Immature natural killer cell (primary cell): ENCODE results near the gene SH2D3C. TPM values are rescaled to one million over a fixed set of nuclear protein-coding genes. Genes with fewer than 3 reads are reported as not detected.

ENCODE experiments used
- DNase-seq, 3 donors: peaks; one replicate each; pipeline ENCODE4 v3.0.0; 2022; ENCODE audit warnings: mixed read lengths in 1 of 3
- H3K27ac Mint-ChIP-seq, 6 donors: one replicate each; pipeline ENCODE4 v1.8.0; 2020; ENCODE audit warnings: mixed read lengths in 6 of 6, mild to moderate bottlenecking in 5 of 6, inconsistent platforms in 4 of 6, moderate library complexity in 3 of 6
- H3K27me3 Mint-ChIP-seq, 3 donors: one replicate each; pipeline ENCODE4 v1.8.0; 2020 to 2021; ENCODE audit warnings: low read depth in 3 of 3, mild to moderate bottlenecking in 3 of 3, mixed read lengths in 3 of 3, moderate library complexity in 3 of 3, inconsistent platforms in 1 of 3
- H3K36me3 Mint-ChIP-seq, 3 donors: one replicate each; pipeline ENCODE4 v1.8.0; 2020; ENCODE audit warnings: mixed read lengths in 3 of 3, inconsistent platforms in 2 of 3, mild to moderate bottlenecking in 2 of 3
- H3K4me1 Mint-ChIP-seq, 2 donors: one replicate each; pipeline ENCODE4 v1.8.0; 2020; ENCODE audit warnings: inconsistent platforms in 2 of 2, mild to moderate bottlenecking in 2 of 2, mixed read lengths in 2 of 2, moderate library complexity in 1 of 2
- H3K4me3 Mint-ChIP-seq, 5 donors: one replicate each; pipeline ENCODE4 v1.8.0; 2020; ENCODE audit warnings: mild to moderate bottlenecking in 5 of 5, mixed read lengths in 5 of 5, inconsistent platforms in 3 of 5, moderate library complexity in 3 of 5
- H3K9me3 Mint-ChIP-seq, 6 donors: one replicate each; pipeline ENCODE4 v1.8.0; 2020; ENCODE audit warnings: mild to moderate bottlenecking in 6 of 6, mixed read lengths in 6 of 6, inconsistent platforms in 4 of 6, moderate library complexity in 3 of 6
- polyA plus RNA-seq, 3 donors: library from polyadenylated mRNA; unstranded; fragments of 300-500 nt; fragmentation: Illumina TruSeq; gene quantifications; one replicate each; pipeline ENCODE4 v1.2.3, GENCODE V29; 2021

SH2D3C gene
- polyA plus RNA-seq, 3 donors from 2014 or later = 16.9 to 86.2 (median 18.7) TPM

GRCh38 chr9:127690735-127691134 is 87.7 kb downstream of the SH2D3C start:
- H3K9me3 Mint-ChIP-seq = no peaks in the 10 kb centered on the region
- H3K27ac Mint-ChIP-seq = no peak overlapping the region
- H3K4me1 Mint-ChIP-seq = no peaks in the 10 kb centered on the region
- no peak for DNase-seq
- H3K4me3 Mint-ChIP-seq = no peak overlapping the region
- H3K27me3 Mint-ChIP-seq = no peaks in the 10 kb centered on the region
- H3K36me3 Mint-ChIP-seq = peaks cover 0 to 10% (median 0%) of the 10 kb centered on the region in 3 donors

- Mint-ChIP-seq H3K27ac (no peak overlapping the region), H3K36me3 (peaks cover 0 to 10% (median 0%) of the 10 kb centered on the region in 3 donors), H3K27me3 (peaks cover 0 to 2% (median 0%) of the 10 kb centered on the region in 3 donors), H3K9me3 (no peaks in the 10 kb centered on the region), H3K4me1 (no peaks in the 10 kb centered on the region), H3K4me3 (no peak overlapping the region)
- no peak for DNase-seq
Measured at GRCh38 chr9:127689329-127690000, 89.0 kb downstream of the SH2D3C start.

Other genes starting within 250 kb of the SH2D3C start
- gene STXBP1, start 166.4 kb downstream of the SH2D3C start, polyA plus RNA-seq = under 1 TPM in 2 of 3 donors, not detected in 1; 0.59 to 0.99 TPM
- under 1 TPM in 2 of 3 donors, not detected in 1; 0.24 to 0.25 TPM for gene CFAP157, start 71.7 kb downstream of the SH2D3C start, polyA plus RNA-seq
- gene PTRH1, start 63.0 kb downstream of the SH2D3C start, polyA plus RNA-seq = 10 to 100 TPM; 36.6 to 40.6 (median 39.7) TPM
- gene TTC16, start 62.6 kb downstream of the SH2D3C start, polyA plus RNA-seq = 1 to 10 TPM in 2 of 3 donors, not detected in 1; 1.3 to 2.4 TPM
- 10 to 100 TPM; 38.9 to 55.1 (median 49.9) TPM for gene TOR2A, start 43.4 kb downstream of the SH2D3C start, polyA plus RNA-seq
- 10 to 100 TPM; 44.6 to 83.1 (median 58.1) TPM for gene CDK9, start 7.4 kb upstream of the SH2D3C start, polyA plus RNA-seq
- gene FPGS, start 24.2 kb upstream of the SH2D3C start, polyA plus RNA-seq = 10 to 100 TPM; 77.3 to 97.7 (median 89.1) TPM
- gene ENG, start 76.0 kb upstream of the SH2D3C start, polyA plus RNA-seq = 10 to 100 TPM in 1 of 3 donors, 1 to 10 TPM in 2; 7.2 to 12.1 (median 8.6) TPM
- gene AK1, start 99.0 kb upstream of the SH2D3C start, polyA plus RNA-seq = 1 to 10 TPM in 1 of 3 donors, under 1 TPM in 1, not detected in 1; 0.12 to 1.0 TPM
- gene ST6GALNAC6, start 120.9 kb upstream of the SH2D3C start, polyA plus RNA-seq = 10 to 100 TPM; 84.0 to 97.8 (median 94.1) TPM
- 10 to 100 TPM in 1 of 3 donors, 1 to 10 TPM in 2; 8.7 to 20.1 (median 9.1) TPM for gene ST6GALNAC4, start 138.4 kb upstream of the SH2D3C start, polyA plus RNA-seq
- under 1 TPM in 2 of 3 donors, not detected in 1; 0.14 to 0.18 TPM for gene PIP5KL1, start 152.1 kb upstream of the SH2D3C start, polyA plus RNA-seq
- 10 to 100 TPM; 48.0 to 79.7 (median 59.8) TPM for gene DPM2, start 159.2 kb upstream of the SH2D3C start, polyA plus RNA-seq
- gene EEIG1, start 202.3 kb upstream of the SH2D3C start, polyA plus RNA-seq = 10 to 100 TPM in 2 of 3 donors, 1 to 10 TPM in 1; 7.6 to 19.6 (median 14.7) TPM